DND-41 (cell line): ENCODE data around the gene ESPL1.

Experiments
- ATAC-seq: fragments of 200-7000 bp; cut with Tn5 transposase; 3 replicates; pipeline ENCODE4 v1.9.1; 2021; ENCODE audit warnings: low read depth; ENCODE audit not compliant: insufficient read depth
- DNase-seq: peaks from one replicate; pipeline ENCODE4 v3.0.0-alpha.2; 2020
- H2AFZ ChIP-seq: 2 replicates; pipeline ENCODE4 v1.6.0; 2012; ENCODE audit warnings: low read depth, low read length
- H3K27ac ChIP-seq: 2 replicates; pipeline ENCODE4 v1.5.1; 2012; ENCODE audit warnings: low read length, inconsistent platforms
- H3K27me3 ChIP-seq: fragments of 200-600 bp; sonication (generic); 2 replicates; pipeline ENCODE4 v1.6.0; 2012; ENCODE audit warnings: low read length, mild to moderate bottlenecking, inconsistent platforms; ENCODE audit not compliant: insufficient read depth, poor library complexity
- H3K36me3 ChIP-seq: 2 replicates; pipeline ENCODE4 v1.5.1; 2012; ENCODE audit warnings: low read length, inconsistent platforms; ENCODE audit not compliant: insufficient read depth
- H3K4me1 ChIP-seq: 2 replicates; pipeline ENCODE4 v1.5.1; 2012; ENCODE audit warnings: mild to moderate bottlenecking, low read length; ENCODE audit not compliant: insufficient read depth
- H3K4me2 ChIP-seq: 2 replicates; pipeline ENCODE4 v1.6.0; 2012; ENCODE audit warnings: mild to moderate bottlenecking, moderate library complexity, low read length, inconsistent platforms; ENCODE audit not compliant: insufficient read depth
- H3K4me3 ChIP-seq, 2 experiments: fragments of 200-600 bp in 1 of 2; shearing (Covaris generic) in 1 of 2; 2 replicates each; pipeline ENCODE4 v1.5.1; 2012 to 2016; ENCODE audit warnings: inconsistent platforms in 2 of 2, low read length in 2 of 2, mild to moderate bottlenecking in 2 of 2, low read depth in 1 of 2, moderate library complexity in 1 of 2
- H3K79me2 ChIP-seq: 2 replicates; pipeline ENCODE4 v1.6.0; 2012; ENCODE audit warnings: low read length, inconsistent platforms; ENCODE audit not compliant: insufficient read depth
- H3K9ac ChIP-seq: 2 replicates; pipeline ENCODE4 v1.6.0; 2012; ENCODE audit warnings: low read depth, mild to moderate bottlenecking, inconsistent platforms, low read length, moderate library complexity
- H3K9me3 ChIP-seq: 2 replicates; pipeline ENCODE4 v1.5.1; 2012; ENCODE audit warnings: low read length, moderate library complexity, mild to moderate bottlenecking, inconsistent platforms; ENCODE audit not compliant: insufficient read depth, severe bottlenecking
- H4K20me1 ChIP-seq: 2 replicates; pipeline ENCODE4 v1.6.0; 2012; ENCODE audit warnings: low read length; ENCODE audit not compliant: insufficient read depth
- EZH2 ChIP-seq: IDR thresholded peaks from 3 replicates; pipeline ENCODE4 v1.6.1; 2012; ENCODE audit warnings: borderline replicate concordance, low read depth, mild to moderate bottlenecking, moderate library complexity, low read length, inconsistent platforms; ENCODE audit not compliant: severe bottlenecking
- TF ChIP-seq, protein P1 (sequence below): IDR thresholded peaks from 2 replicates; pipeline ENCODE4 v1.5.1; 2012; ENCODE audit warnings: borderline replicate concordance, low read length, moderate library complexity, mild to moderate bottlenecking; ENCODE audit not compliant: poor library complexity, severe bottlenecking; ENCODE audit errors: extremely low read depth

ESPL1 gene

DNA sequence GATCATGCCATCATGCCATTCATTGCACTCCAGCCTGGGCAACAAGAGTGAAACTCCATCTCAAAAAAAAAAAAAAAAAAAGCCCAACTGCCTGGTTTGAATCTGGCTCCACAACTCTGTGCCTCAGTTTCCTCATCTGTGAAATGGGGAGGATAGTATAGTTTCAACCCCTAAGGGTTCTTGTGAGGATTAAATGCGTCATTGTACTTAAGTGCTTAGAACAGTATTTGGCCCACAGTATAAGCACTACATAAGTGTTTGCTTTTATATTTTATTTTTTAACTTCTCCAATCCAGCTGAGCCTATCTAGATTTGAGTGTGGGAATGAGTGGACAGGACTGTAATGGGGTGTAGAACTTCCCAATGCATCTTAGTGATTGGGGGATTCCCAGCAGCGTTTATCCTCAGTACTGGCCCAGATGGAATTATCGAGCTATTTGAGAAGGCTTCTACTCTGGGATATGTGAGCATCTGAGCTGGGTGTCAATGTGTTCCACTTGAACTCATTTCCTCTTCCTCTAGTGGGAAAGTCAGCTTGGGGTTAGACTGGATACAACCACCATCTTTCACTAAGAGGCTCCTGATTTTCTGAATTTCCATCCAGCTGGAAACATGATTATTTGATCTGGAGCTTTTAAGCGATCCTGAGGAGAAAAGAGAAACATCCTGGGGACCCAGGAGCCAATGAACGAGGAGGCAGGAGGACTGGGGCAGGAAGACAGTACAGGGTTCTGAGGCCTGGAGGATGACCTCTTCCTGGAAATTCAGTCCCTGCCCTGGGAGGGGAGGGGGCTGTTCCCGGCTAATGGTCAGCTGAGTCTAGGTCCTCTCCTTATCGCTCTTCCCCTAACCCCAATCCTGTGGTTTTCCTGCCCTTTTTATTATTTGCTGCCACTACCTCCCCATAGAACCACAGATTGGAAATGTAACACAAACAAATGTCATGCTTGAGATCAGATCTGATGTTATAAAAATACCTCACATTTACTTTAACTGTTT lies 9.3 kb upstream of the ESPL1 start:
- no peak overlapping the region for H3K9ac ChIP-seq
- ATAC-seq, result no peak
- no peak overlapping the region for H3K27ac ChIP-seq
- H3K4me1 ChIP-seq, result peaks cover 4% of the 10 kb centered on the region
- no peak overlapping the region for H3K4me2 ChIP-seq
- H4K20me1 ChIP-seq, result 0 out of 2 replicates have a peak, but pooled peaks cover 3% of the 10 kb centered on the region
- no peak for TF ChIP-seq EZH2
- TF ChIP-seq, protein P1, sequence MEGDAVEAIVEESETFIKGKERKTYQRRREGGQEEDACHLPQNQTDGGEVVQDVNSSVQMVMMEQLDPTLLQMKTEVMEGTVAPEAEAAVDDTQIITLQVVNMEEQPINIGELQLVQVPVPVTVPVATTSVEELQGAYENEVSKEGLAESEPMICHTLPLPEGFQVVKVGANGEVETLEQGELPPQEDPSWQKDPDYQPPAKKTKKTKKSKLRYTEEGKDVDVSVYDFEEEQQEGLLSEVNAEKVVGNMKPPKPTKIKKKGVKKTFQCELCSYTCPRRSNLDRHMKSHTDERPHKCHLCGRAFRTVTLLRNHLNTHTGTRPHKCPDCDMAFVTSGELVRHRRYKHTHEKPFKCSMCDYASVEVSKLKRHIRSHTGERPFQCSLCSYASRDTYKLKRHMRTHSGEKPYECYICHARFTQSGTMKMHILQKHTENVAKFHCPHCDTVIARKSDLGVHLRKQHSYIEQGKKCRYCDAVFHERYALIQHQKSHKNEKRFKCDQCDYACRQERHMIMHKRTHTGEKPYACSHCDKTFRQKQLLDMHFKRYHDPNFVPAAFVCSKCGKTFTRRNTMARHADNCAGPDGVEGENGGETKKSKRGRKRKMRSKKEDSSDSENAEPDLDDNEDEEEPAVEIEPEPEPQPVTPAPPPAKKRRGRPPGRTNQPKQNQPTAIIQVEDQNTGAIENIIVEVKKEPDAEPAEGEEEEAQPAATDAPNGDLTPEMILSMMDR, result no peak
- H3K36me3 ChIP-seq, result peaks cover 13% of the 10 kb centered on the region
- no peak for DNase-seq
- H3K9me3 ChIP-seq, result no peaks in the 10 kb centered on the region
- no peak overlapping the region for H2AFZ ChIP-seq
- peaks cover 4% of the 10 kb centered on the region for H3K79me2 ChIP-seq
- H3K27me3 ChIP-seq, result no peaks in the 10 kb centered on the region
- no peak overlapping the region for H3K4me3 ChIP-seq

DNA sequence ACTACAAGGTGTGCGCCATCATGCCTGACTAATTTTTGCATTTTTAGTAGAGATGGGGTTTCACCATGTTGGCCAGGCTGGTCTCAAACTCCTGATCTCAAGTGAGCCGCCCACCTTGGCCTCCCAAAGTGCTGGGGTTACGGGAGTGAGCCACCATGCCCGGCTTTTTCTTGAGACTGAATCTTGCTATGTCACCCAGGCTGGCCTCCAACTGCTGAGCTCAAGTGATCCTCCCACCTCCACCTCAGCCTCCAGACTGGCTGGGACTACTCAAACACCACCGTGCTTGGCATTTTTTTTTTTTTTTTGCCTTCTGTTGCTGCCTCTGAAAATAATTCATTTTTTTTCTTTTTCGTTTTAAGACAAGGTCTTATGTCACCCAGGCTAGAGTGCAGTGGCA lies 8.2 kb upstream of the ESPL1 start:
- Histone ChIP-seq H3K9me3 (no peaks in the 10 kb centered on the region), H3K36me3 (peaks cover 5% of the 10 kb centered on the region; the same call in 1 of the 2 replicates), H3K27me3 (no peaks in the 10 kb centered on the region), H2AFZ (no peak overlapping the region), H3K79me2 (no peaks in the 10 kb centered on the region), H3K27ac (no peak overlapping the region), H3K4me2 (no peak overlapping the region), H3K4me3 (no peak overlapping the region), H3K9ac (no peak overlapping the region), H4K20me1 (0 out of 2 replicates have a peak, but pooled peaks cover 3% of the 10 kb centered on the region), H3K4me1 (no peaks in the 10 kb centered on the region)
- TF ChIP-seq, protein P1, result no peak
- no peak for TF ChIP-seq EZH2
- DNase-seq (no peak), ATAC-seq (no peak)

DNA sequence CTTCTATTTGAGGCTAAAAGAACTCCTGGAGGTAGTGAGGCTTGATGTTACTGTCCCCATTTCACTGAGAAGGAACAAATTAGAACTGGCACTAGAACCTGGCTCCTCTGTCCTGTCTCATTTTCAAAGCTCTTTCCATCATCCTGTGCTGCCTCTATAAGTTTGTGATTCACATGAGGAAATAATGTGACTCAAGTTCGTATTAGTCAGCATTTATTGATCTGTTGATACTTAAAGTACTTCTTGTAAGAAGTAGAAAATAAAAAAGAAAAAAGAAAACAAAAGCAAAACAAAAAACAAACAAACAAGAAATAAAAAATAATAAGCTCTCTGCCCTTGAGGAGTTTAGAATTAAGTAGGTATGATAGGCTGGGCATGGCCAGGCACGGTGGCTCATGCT lies 2.3 kb upstream of the ESPL1 start:
- H3K36me3 ChIP-seq, result peaks cover 22% of the 10 kb centered on the region
- no peak overlapping the region for H3K9ac ChIP-seq
- H3K27ac ChIP-seq, result no peak overlapping the region
- peaks cover 13% of the 10 kb centered on the region; the same call in 1 of the 2 replicates for H4K20me1 ChIP-seq
- peaks cover 32% of the 10 kb centered on the region for H3K4me1 ChIP-seq
- H2AFZ ChIP-seq, result no peak overlapping the region
- no peak for TF ChIP-seq EZH2
- TF ChIP-seq, protein P1, result no peak
- no peak for ATAC-seq
- H3K79me2 ChIP-seq, result peaks cover 27% of the 10 kb centered on the region
- no peaks in the 10 kb centered on the region for H3K27me3 ChIP-seq
- no peak for DNase-seq
- no peaks in the 10 kb centered on the region for H3K9me3 ChIP-seq
- H3K4me2 ChIP-seq, result no peak overlapping the region
- no peak overlapping the region for H3K4me3 ChIP-seq
